NCI-H2227 treated with DMSO at 0.1 percent for 48 hours (cell line): ENCODE data around the gene CCL7.
"Not testable (repeated sequence)": the region's sequence is repeated elsewhere in the genome, so short reads cannot be mapped to it uniquely, and the experiment has no call there.

ENCODE experiments used
- DNase-seq: peaks from one replicate; lab custom pipeline; 2025; lab: John Stamatoyannopoulos, UW

The CCL7 gene

DNA sequence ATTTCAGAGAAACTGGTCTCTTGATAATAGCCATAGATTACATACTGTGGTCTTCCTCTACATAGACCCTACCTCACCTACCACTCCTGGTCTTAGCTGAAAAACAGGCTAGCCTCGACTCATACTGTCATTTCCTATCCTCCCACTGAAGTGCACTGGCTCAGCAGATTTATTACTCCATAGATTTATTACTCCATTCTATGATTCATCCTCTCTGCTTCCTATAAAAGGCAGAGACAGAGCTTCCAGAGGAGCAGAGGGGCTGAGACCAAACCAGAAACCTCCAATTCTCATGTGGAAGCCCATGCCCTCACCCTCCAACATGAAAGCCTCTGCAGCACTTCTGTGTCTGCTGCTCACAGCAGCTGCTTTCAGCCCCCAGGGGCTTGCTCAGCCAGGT lies at the start of gene CCL7:
CCL7 (plus strand) TSS at position 253 of the 400 bp plus-strand sequence; CDS start at position 323, 70 bp downstream.
- no peak for DNase-seq

- DNase-seq: no peak
These were observed 49.1 kb upstream of the CCL7 start for GRCh38 chr17:34220752-34221395.

DNA sequence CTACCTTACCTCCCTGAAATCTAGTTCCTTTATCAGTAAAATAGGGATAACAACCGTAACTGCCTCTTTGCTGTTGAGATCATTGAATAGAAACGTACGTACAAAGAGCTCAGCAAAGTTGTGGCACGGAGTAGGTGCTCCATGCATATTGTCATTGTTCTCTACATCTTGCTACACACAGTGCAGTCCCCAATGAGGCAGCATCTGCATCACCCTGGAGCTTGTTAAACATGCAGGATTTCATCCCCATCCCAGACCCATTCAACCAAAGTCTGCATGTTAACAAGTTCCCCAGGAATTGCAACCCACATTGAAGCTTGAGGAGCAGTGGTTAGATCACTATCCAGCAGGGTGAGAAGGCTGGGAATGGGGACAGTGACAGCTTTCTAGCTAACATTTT lies 48.6 kb upstream of the CCL7 start:
- DNase-seq: no peak

GRCh38 chr17:34222722-34223497 lies 47.1 kb upstream of the CCL7 start:
- DNase-seq: no peak

DNA sequence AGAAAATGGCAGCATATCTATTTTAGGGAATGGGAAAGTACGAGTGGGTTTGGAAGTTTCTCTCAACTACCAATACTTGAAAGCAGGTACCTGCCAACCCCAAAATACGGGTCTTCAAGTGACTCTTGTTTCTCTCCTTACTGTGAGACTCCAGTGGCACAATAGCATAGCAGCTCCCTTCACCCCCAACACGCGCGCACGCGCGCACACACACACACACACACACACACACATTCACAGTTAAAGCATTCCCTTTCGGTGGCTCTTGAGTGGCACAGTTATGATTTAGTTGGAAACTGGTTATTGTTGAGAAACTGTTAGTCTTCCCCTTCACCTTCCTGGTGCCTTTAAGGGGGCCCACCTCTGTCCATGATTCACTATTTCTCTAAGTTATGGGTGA lies 45.0 kb upstream of the CCL7 start:
- DNase-seq: no peak

GRCh38 chr17:34226011-34226743 lies 43.8 kb upstream of the CCL7 start:
- DNase-seq: no peak

DNA sequence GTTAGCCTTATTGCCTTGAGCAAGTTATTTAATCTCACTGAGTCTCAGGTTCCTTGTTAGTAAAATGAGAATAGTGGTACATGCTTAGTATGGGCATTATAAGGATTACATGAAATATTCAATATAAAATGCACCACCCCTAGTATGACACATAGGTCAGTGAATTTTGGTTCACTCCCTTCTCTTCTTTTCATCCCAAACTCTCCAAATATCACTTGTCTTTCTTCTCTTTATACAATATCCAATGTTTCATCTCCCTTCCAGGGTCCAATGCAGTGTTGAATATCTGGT lies 43.3 kb upstream of the CCL7 start:
- DNase-seq: no peak

- not testable (repeated sequence) for DNase-seq
These were observed 42.7 kb upstream of the CCL7 start for GRCh38 chr17:34227293-34227692.

DNA sequence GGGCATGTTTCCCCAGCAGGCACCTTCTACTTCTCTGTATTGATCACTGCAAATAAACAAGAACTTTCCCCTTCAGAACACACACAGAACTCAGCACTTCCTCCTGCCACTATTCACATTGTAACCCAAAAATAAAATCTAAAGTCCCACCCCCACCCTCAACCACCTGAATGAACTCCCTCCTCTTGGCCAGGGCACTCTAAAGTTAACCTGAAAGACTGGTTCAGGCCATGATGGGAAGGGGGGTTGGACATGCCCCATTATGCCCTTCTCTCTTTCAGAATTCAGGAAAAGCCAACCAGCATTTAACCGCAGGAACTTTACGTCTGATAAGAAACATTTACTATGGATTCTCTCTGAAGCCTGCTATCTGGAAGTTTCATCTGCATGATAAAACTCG lies 42.3 kb upstream of the CCL7 start:
- no peak for DNase-seq

DNA sequence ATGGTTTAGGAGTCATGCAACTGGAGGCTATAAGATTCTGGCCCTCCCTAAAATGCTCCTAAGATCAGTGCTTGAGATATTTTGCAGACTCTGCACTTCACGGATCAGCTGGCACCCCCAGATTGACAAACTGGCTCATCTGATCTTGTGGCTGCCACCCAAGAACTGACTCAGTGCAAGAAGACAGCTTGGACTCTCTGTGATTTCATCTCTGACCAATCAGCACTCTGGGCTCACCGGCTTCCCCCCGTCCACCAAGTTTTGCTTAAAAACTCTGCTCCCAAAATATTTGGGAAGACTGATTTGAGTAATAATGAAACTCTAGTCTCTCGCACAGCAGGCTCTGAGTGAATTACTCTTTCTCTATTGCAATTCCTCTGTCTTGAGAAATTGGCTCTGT lies 41.2 kb upstream of the CCL7 start:
- no peak for DNase-seq

DNA sequence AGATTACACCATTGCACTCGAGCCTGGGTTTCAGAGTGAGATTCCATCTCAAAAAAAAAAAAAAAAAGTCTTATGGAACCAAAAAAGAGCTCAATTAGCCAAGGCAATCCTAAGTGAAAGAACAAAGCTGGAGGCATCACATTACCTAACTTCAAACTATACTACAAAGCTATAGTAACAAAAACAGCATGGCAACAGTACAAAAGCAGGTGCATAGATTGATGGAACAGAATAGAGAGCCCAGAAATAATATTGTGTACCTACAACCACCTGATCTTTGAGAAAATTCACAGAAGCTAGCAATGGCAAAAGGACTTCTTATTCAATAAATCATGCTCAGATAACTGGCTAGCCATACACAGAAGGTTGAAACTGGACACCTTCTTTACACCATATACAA lies 39.7 kb upstream of the CCL7 start:
- no peak for DNase-seq

- no peak for DNase-seq
These were observed 35.4 kb upstream of the CCL7 start for GRCh38 chr17:34234616-34235015.

DNA sequence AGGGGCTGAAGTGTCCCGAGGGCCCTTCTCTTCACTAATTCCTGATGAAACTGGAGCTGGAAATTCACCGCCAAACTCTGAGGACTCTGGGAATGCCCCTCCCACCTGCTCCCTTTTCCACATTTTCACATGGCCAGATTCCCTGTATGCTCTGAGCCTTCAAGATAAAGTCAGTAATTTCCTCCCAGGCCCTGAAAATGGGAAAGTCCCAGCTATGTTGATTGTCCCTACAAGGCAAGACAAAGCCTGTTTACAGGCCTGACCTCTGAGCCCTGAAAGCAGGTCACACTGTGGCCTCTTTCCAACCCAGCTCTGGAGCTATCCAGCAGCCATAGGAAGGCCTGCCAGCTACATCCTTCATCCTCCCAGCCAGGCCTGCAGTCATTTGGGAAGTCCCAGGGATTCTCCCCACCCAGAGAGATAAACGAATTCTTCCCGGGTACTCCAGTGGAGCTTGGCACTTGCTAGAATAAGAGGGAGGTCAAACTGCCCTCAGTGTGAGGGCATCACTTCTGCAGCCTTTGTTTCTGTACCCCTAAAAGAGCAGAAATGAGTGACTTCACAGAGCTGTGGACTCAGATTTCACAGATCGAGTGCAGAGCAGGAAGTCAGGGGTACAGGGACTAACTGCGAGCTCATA lies 34.5 kb upstream of the CCL7 start:
- no peak for DNase-seq

- DNase-seq: no peak
These were observed 33.6 kb upstream of the CCL7 start for GRCh38 chr17:34236281-34236892.

DNA sequence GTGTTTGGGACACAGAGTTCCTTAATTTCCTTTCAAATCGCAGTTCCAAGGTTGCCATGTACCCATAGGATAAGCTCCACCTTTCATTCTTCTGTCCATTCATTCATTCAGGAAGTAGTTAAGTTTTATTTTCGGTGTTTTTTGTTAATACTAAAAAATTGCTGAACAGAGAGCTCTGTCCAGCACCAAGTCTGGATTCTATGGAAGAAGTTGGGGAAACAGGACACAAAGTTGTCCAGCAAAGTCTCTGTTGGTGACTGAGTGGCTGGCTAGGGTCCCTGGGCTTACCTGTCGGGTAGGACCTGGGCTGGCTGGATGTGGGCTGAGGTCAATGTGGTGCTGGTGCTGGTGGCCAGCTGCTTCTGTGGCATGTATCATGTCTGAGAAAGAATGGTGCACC lies 32.6 kb upstream of the CCL7 start:
- DNase-seq: no peak

DNA sequence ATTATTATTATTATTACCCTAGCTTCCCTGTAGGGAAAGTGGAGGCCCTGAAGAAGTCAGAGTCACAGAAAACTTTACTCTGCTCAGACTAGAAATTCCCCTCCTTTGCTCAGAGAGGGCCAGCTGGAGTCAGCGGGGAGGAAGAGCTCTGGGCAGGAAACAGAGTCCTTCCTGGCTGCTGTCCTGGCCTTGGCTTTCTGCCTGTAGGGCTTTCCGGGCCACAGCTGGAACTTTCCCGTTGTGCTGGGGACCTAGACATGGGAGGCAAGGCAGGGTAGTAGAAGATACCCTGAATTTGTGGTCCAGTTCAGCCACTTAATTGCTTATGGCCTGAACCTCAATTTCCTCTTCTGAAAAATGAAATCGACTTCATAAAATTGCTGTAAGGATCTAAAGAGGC lies 29.0 kb upstream of the CCL7 start:
- no peak for DNase-seq

GRCh38 chr17:34242587-34243363 lies 27.2 kb upstream of the CCL7 start:
- no peak for DNase-seq

- no peak for DNase-seq
These were observed 26.4 kb upstream of the CCL7 start for GRCh38 chr17:34243364-34244320.

- no peak for DNase-seq
These were observed 24.6 kb upstream of the CCL7 start for GRCh38 chr17:34245351-34245905.

GRCh38 chr17:34246446-34246845 lies 23.6 kb upstream of the CCL7 start:
- DNase-seq: no peak
